Anterior cingulate cortex (tissue), 58 donors: ENCODE data around the gene ZNF536.

ENCODE experiments used
- DNase-seq, 58 donors: peaks; one replicate each; lab custom pipeline; 2025; lab: John Stamatoyannopoulos, UW

Gene ZNF536

GRCh38 chr19:30584090-30584489 lies 211.9 kb downstream of the ZNF536 start:
- DNase-seq = no peak

GRCh38 chr19:30587869-30588268 lies 215.7 kb downstream of the ZNF536 start:
- peak in 14 of 58 donors; percentile 9 to 69 (median 30) for DNase-seq

GRCh38 chr19:30590596-30591229 lies 218.5 kb downstream of the ZNF536 start:
- DNase-seq = peak in 34 of 58 donors; percentile 4 to 74 (median 36)

GRCh38 chr19:30593356-30593755 lies 221.2 kb downstream of the ZNF536 start:
- peak in 22 of 58 donors; percentile 7 to 45 (median 20) for DNase-seq

GRCh38 chr19:30593975-30594745 lies 222.0 kb downstream of the ZNF536 start:
- DNase-seq = no peak

GRCh38 chr19:30596268-30596667 lies 224.1 kb downstream of the ZNF536 start:
- DNase-seq = no peak

GRCh38 chr19:30596813-30597399 lies 224.7 kb downstream of the ZNF536 start:
- no peak for DNase-seq

GRCh38 chr19:30598688-30599087 lies 226.5 kb downstream of the ZNF536 start:
- no peak for DNase-seq

- DNase-seq = no peak
These were observed 230.6 kb downstream of the ZNF536 start for GRCh38 chr19:30602661-30603350.

GRCh38 chr19:30604657-30605056 lies 232.5 kb downstream of the ZNF536 start:
- no peak for DNase-seq

- no peak for DNase-seq
These were observed 233.1 kb downstream of the ZNF536 start for GRCh38 chr19:30605333-30605732.

GRCh38 chr19:30606114-30607050 lies 234.2 kb downstream of the ZNF536 start:
- no peak for DNase-seq
